Breast epithelium (tissue), 3 donors: Measurements from ENCODE around the gene CTDSP2.
"Not testable (repeated sequence)": the region's sequence is repeated elsewhere in the genome, so short reads cannot be mapped to it uniquely, and the experiment has no call there.

Experiments used
- POLR2AphosphoS5 ChIP-seq, 3 donors: sonication (generic); formaldehyde crosslinking; IDR thresholded peaks; one replicate each; pipeline ENCODE4 v1.6.1; 2017; ENCODE audit warnings: antibody characterized with exemption in 3 of 3
- TF ChIP-seq, protein P1 (sequence below), 3 donors: fragments of 450-650 bp; IDR thresholded peaks; one replicate each; pipeline ENCODE4 v1.5.1; 2016 to 2017; ENCODE audit warnings: antibody characterized with exemption in 3 of 3, mild to moderate bottlenecking in 3 of 3, moderate library complexity in 3 of 3

DNA sequence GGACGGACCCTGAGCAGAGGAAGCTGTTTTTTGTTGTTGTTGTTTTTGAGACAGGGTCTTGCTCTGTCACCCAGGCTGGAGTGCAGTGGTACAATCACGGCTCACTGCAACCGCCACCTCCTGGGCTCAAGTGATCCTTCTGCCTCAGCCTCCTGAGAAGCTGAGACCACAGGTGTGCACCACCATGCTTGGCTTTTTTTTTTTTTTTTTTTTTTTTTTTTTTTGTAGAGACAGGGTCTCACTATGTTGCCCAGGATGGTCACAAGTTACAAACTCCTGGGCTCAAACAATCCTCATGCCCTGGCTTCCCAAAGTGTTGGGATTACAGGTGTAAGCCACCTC is 28.6 kb downstream of the CTDSP2 start:
- TF ChIP-seq, protein P1, sequence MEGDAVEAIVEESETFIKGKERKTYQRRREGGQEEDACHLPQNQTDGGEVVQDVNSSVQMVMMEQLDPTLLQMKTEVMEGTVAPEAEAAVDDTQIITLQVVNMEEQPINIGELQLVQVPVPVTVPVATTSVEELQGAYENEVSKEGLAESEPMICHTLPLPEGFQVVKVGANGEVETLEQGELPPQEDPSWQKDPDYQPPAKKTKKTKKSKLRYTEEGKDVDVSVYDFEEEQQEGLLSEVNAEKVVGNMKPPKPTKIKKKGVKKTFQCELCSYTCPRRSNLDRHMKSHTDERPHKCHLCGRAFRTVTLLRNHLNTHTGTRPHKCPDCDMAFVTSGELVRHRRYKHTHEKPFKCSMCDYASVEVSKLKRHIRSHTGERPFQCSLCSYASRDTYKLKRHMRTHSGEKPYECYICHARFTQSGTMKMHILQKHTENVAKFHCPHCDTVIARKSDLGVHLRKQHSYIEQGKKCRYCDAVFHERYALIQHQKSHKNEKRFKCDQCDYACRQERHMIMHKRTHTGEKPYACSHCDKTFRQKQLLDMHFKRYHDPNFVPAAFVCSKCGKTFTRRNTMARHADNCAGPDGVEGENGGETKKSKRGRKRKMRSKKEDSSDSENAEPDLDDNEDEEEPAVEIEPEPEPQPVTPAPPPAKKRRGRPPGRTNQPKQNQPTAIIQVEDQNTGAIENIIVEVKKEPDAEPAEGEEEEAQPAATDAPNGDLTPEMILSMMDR (IDR thresholded peaks at IDR 0.05) = not testable (repeated sequence)
- TF ChIP-seq POLR2AphosphoS5 (IDR thresholded peaks at IDR 0.05) = not testable (repeated sequence)
